GM18858 (cell line): ENCODE data around the gene ZNF865.
"Not testable (repeated sequence)": the region's sequence is repeated elsewhere in the genome, so short reads cannot be mapped to it uniquely, and the experiment has no call there.

ENCODE experiments used
- ATAC-seq: cut with Tn5 transposase; IDR thresholded peaks from one replicate; pipeline ENCODE4 v1.9.1; 2021; ENCODE audit not compliant: unreplicated experiment

The ZNF865 gene

GRCh38 chr19:55605637-55606470 is at the start of gene ZNF865:
Gene ZNF865, plus strand, starts transcription at chr19:55605647. Its CDS starts 7,972 bp downstream, at chr19:55613619.
- no peak for ATAC-seq

GRCh38 chr19:55559684-55560083 is 45.8 kb upstream of the ZNF865 start:
- no peak for ATAC-seq

GRCh38 chr19:55563261-55563690 is 42.2 kb upstream of the ZNF865 start:
- no peak for ATAC-seq

- ATAC-seq: no peak
Observed at GRCh38 chr19:55566823-55567222, 38.6 kb upstream of the ZNF865 start.

- ATAC-seq: no peak
Observed at GRCh38 chr19:55567708-55568328, 37.6 kb upstream of the ZNF865 start.

- not testable (repeated sequence) for ATAC-seq
Observed at GRCh38 chr19:55569477-55569876, 36.0 kb upstream of the ZNF865 start.

- ATAC-seq: not testable (repeated sequence)
Observed at GRCh38 chr19:55573929-55574328, 31.5 kb upstream of the ZNF865 start.

GRCh38 chr19:55576746-55577145 is 28.7 kb upstream of the ZNF865 start:
- ATAC-seq: no peak

- ATAC-seq: no peak
Observed at GRCh38 chr19:55578031-55578760, 27.3 kb upstream of the ZNF865 start.

GRCh38 chr19:55578761-55579747 is 26.4 kb upstream of the ZNF865 start:
- no peak for ATAC-seq

GRCh38 chr19:55579766-55580621 is 25.5 kb upstream of the ZNF865 start:
- ATAC-seq: no peak

- ATAC-seq: no peak
Observed at GRCh38 chr19:55580628-55581144, 24.8 kb upstream of the ZNF865 start, which contains the start of gene ZNF579. Gene ZNF579, minus strand, starts transcription at chr19:55580848. Its CDS starts 1,209 bp downstream, at chr19:55579639.

- no peak for ATAC-seq
Observed at GRCh38 chr19:55581145-55581822, 24.2 kb upstream of the ZNF865 start.

- no peak for ATAC-seq
Observed at GRCh38 chr19:55581823-55582223, 23.6 kb upstream of the ZNF865 start.

- ATAC-seq: not testable (repeated sequence)
Observed at GRCh38 chr19:55582284-55582683, 23.2 kb upstream of the ZNF865 start.

- not testable (repeated sequence) for ATAC-seq
Observed at GRCh38 chr19:55583897-55584296, 21.6 kb upstream of the ZNF865 start.

GRCh38 chr19:55584871-55585270 is 20.6 kb upstream of the ZNF865 start:
- ATAC-seq: no peak

GRCh38 chr19:55585658-55586339 is 19.6 kb upstream of the ZNF865 start:
- ATAC-seq: no peak
